Mesendoderm (in vitro differentiated cells): Measurements from ENCODE around the gene ARL14.

Experiments used
- DNase-seq: peaks from one replicate; pipeline ENCODE4 v3.0.0; 2013
- H2AK5ac ChIP-seq: 2 replicates; pipeline ENCODE4 v1.6.1; 2013; ENCODE audit warnings: low read length, inconsistent platforms
- H2BK120ac ChIP-seq: 2 replicates; pipeline ENCODE4 v1.6.1; 2013; ENCODE audit warnings: low read depth, mild to moderate bottlenecking, low read length, moderate library complexity, mixed read lengths
- H2BK15ac ChIP-seq: replicated peaks from 2 replicates; pipeline ENCODE4 v1.6.1; 2013; ENCODE audit warnings: low read depth, mild to moderate bottlenecking, moderate library complexity
- H2BK5ac ChIP-seq: 2 replicates; pipeline ENCODE4 v1.6.1; 2013; ENCODE audit warnings: low read length, inconsistent platforms
- H3K18ac ChIP-seq: 2 replicates; pipeline ENCODE4 v1.6.1; 2013; ENCODE audit warnings: mild to moderate bottlenecking, low read length, mixed read lengths
- H3K23ac ChIP-seq: one replicate; pipeline ENCODE4 v1.6.1; 2013; ENCODE audit warnings: low read length
- H3K27ac ChIP-seq: 2 replicates; pipeline ENCODE4 v1.5.1; 2013; ENCODE audit warnings: low read depth, mild to moderate bottlenecking, inconsistent platforms, low read length, moderate library complexity
- H3K27me3 ChIP-seq: 2 replicates; pipeline ENCODE4 v1.6.1; 2013; ENCODE audit warnings: low read length, control low read depth, mild to moderate bottlenecking, inconsistent platforms; ENCODE audit not compliant: insufficient read depth, poor library complexity
- H3K36me3 ChIP-seq: 2 replicates; pipeline ENCODE4 v1.6.1; 2013; ENCODE audit warnings: low read length, inconsistent platforms; ENCODE audit not compliant: control insufficient read depth, insufficient read depth
- H3K4ac ChIP-seq: one replicate; pipeline ENCODE4 v1.6.1; 2013; ENCODE audit warnings: low read depth, mild to moderate bottlenecking, low read length, moderate library complexity
- H3K4me1 ChIP-seq: 2 replicates; pipeline ENCODE4 v1.6.1; 2013; ENCODE audit warnings: low read depth, low read length, inconsistent platforms; ENCODE audit not compliant: control insufficient read depth
- H3K4me2 ChIP-seq: 2 replicates; pipeline ENCODE4 v1.6.1; 2013; ENCODE audit warnings: low read length
- H3K4me3 ChIP-seq: 2 replicates; pipeline ENCODE4 v1.5.1; 2013; ENCODE audit warnings: mild to moderate bottlenecking, low read length
- H3K56ac ChIP-seq: one replicate; pipeline ENCODE4 v1.6.1; 2013; ENCODE audit warnings: low read length
- H3K79me1 ChIP-seq: 2 replicates; pipeline ENCODE4 v1.6.1; 2013; ENCODE audit warnings: low read length, inconsistent platforms
- H3K79me2 ChIP-seq: 2 replicates; pipeline ENCODE4 v1.6.1; 2013; ENCODE audit warnings: mild to moderate bottlenecking, low read length; ENCODE audit not compliant: control insufficient read depth, insufficient read depth
- H3K9ac ChIP-seq: 2 replicates; pipeline ENCODE4 v1.6.1; 2013; ENCODE audit warnings: low read length, inconsistent platforms
- H4K5ac ChIP-seq: one replicate; pipeline ENCODE4 v1.6.1; 2013; ENCODE audit warnings: low read length
- H4K8ac ChIP-seq: one replicate; pipeline ENCODE4 v1.6.1; 2013; ENCODE audit warnings: low read depth, mild to moderate bottlenecking, control low read depth, low read length, moderate library complexity
- WGBS: extraction: QIAGEN DNeasy Blood & Tissue Kit; methylation state at CpG from one replicate; pipeline ENCODE4 v1.1.7; 2013; ENCODE audit warnings: low lambda C conversion rate, missing lambda C conversion rate; ENCODE audit not compliant: insufficient coverage; ENCODE audit errors: extremely low coverage; 5-methylcytosine and 5-hydroxymethylcytosine counted together

ARL14 gene

GRCh38 chr3:160691962-160692361 lies 15.0 kb downstream of the ARL14 start:
- no CpG with 5 or more reads among the region's 4 CpGs for WGBS
- H3K27ac ChIP-seq, result no peak overlapping the region

GRCh38 chr3:160693191-160693590 lies 16.2 kb downstream of the ARL14 start:
- H3K56ac ChIP-seq, result no peak overlapping the region
- no peaks in the 10 kb centered on the region for H3K79me2 ChIP-seq
- H3K4me3 ChIP-seq, result no peak overlapping the region
- no peak overlapping the region for H2BK5ac ChIP-seq
- H3K18ac ChIP-seq, result no peak overlapping the region
- H3K4ac ChIP-seq, result no peak overlapping the region
- H4K8ac ChIP-seq, result no peak overlapping the region
- no peak for DNase-seq
- no peak overlapping the region for H3K9ac ChIP-seq
- no peaks in the 10 kb centered on the region for H3K36me3 ChIP-seq
- H3K4me2 ChIP-seq, result no peak overlapping the region
- H4K5ac ChIP-seq, result no peak overlapping the region
- no peak overlapping the region for H3K27ac ChIP-seq
- no peak overlapping the region for H3K23ac ChIP-seq
- H3K79me1 ChIP-seq, result no peaks in the 10 kb centered on the region
- no peak overlapping the region for H2BK120ac ChIP-seq
- peaks cover 10% of the 10 kb centered on the region for H3K4me1 ChIP-seq
- no CpG with 5 or more reads among the region's 2 CpGs for WGBS
- no peak overlapping the region for H2BK15ac ChIP-seq
- H3K27me3 ChIP-seq, result no peaks in the 10 kb centered on the region
- no peak overlapping the region for H2AK5ac ChIP-seq

More at GRCh38 chr3:160691962-160692361, 15.0 kb downstream of the ARL14 start:
- no peak overlapping the region for H3K4me2 ChIP-seq
- H2BK120ac ChIP-seq, result no peak overlapping the region
- no peak overlapping the region for H2AK5ac ChIP-seq
- no peak overlapping the region for H4K5ac ChIP-seq
- no peak overlapping the region for H3K23ac ChIP-seq
- no peaks in the 10 kb centered on the region for H3K79me2 ChIP-seq
- H3K9ac ChIP-seq, result no peak overlapping the region
- no peak overlapping the region for H3K4me3 ChIP-seq
- H2BK5ac ChIP-seq, result no peak overlapping the region
- H3K18ac ChIP-seq, result no peak overlapping the region
- no peaks in the 10 kb centered on the region for H3K79me1 ChIP-seq
- no peak overlapping the region for H3K4ac ChIP-seq
- H3K36me3 ChIP-seq, result no peaks in the 10 kb centered on the region
- no peak overlapping the region for H3K56ac ChIP-seq
- H3K27me3 ChIP-seq, result no peaks in the 10 kb centered on the region
- peaks cover 8% of the 10 kb centered on the region for H3K4me1 ChIP-seq
- H4K8ac ChIP-seq, result no peak overlapping the region
- no peak overlapping the region for H2BK15ac ChIP-seq
- DNase-seq, result no peak

GRCh38 chr3:160694345-160694744 lies 17.4 kb downstream of the ARL14 start:
- Histone ChIP-seq H2BK120ac (no peak overlapping the region), H3K79me2 (no peaks in the 10 kb centered on the region), H2BK15ac (no peak overlapping the region), H3K9ac (no peak overlapping the region), H2AK5ac (no peak overlapping the region), H3K36me3 (no peaks in the 10 kb centered on the region), H3K27me3 (no peaks in the 10 kb centered on the region), H4K5ac (no peak overlapping the region), H3K27ac (no peak overlapping the region), H3K23ac (no peak overlapping the region), H2BK5ac (no peak overlapping the region), H3K4me1 (peaks cover 10% of the 10 kb centered on the region), H3K56ac (no peak overlapping the region), H3K4me3 (no peak overlapping the region), H4K8ac (no peak overlapping the region), H3K4ac (no peak overlapping the region), H3K18ac (no peak overlapping the region), H3K79me1 (no peaks in the 10 kb centered on the region), H3K4me2 (no peak overlapping the region)
- peak; percentile 49 for DNase-seq
- WGBS, result no CpG with 5 or more reads among the region's 3 CpGs

GRCh38 chr3:160695003-160695402 lies 18.0 kb downstream of the ARL14 start:
- H3K79me2 ChIP-seq, result no peaks in the 10 kb centered on the region
- no peak overlapping the region for H2BK15ac ChIP-seq
- no peak overlapping the region for H4K5ac ChIP-seq
- H4K8ac ChIP-seq, result no peak overlapping the region
- H3K9ac ChIP-seq, result no peak overlapping the region
- no CpG with 5 or more reads among the region's 8 CpGs for whole genome bisulfite sequencing
- H3K36me3 ChIP-seq, result no peaks in the 10 kb centered on the region
- no peak overlapping the region for H3K18ac ChIP-seq
- no peaks in the 10 kb centered on the region for H3K27me3 ChIP-seq
- H3K23ac ChIP-seq, result no peak overlapping the region
- peaks cover 10% of the 10 kb centered on the region for H3K4me1 ChIP-seq
- H3K27ac ChIP-seq, result no peak overlapping the region
- H2AK5ac ChIP-seq, result peak overlapping the region; percentile 10
- H3K4ac ChIP-seq, result peak overlapping the region; percentile 62
- DNase-seq, result no peak
- H3K79me1 ChIP-seq, result no peaks in the 10 kb centered on the region
- no peak overlapping the region for H3K4me2 ChIP-seq
- no peak overlapping the region for H3K4me3 ChIP-seq
- H2BK120ac ChIP-seq, result no peak overlapping the region
- peak overlapping the region; percentile 67 for H2BK5ac ChIP-seq
- H3K56ac ChIP-seq, result peak overlapping the region; percentile 52

- no CpG with 5 or more reads among the region's 2 CpGs for WGBS
- no peak for DNase-seq
- H3K56ac ChIP-seq, result no peak overlapping the region
- H3K36me3 ChIP-seq, result no peaks in the 10 kb centered on the region
- H4K5ac ChIP-seq, result no peak overlapping the region
- H2BK15ac ChIP-seq, result no peak overlapping the region
- H4K8ac ChIP-seq, result no peak overlapping the region
- no peak overlapping the region for H3K4me3 ChIP-seq
- peaks cover 10% of the 10 kb centered on the region for H3K4me1 ChIP-seq
- no peak overlapping the region for H2BK5ac ChIP-seq
- no peak overlapping the region for H3K4ac ChIP-seq
- no peak overlapping the region for H3K18ac ChIP-seq
- H3K23ac ChIP-seq, result no peak overlapping the region
- no peak overlapping the region for H2AK5ac ChIP-seq
- no peak overlapping the region for H3K9ac ChIP-seq
- no peaks in the 10 kb centered on the region for H3K79me2 ChIP-seq
- H2BK120ac ChIP-seq, result no peak overlapping the region
- no peaks in the 10 kb centered on the region for H3K79me1 ChIP-seq
- no peak overlapping the region for H3K27ac ChIP-seq
- H3K27me3 ChIP-seq, result no peaks in the 10 kb centered on the region
- H3K4me2 ChIP-seq, result no peak overlapping the region
These were observed 19.0 kb downstream of the ARL14 start for GRCh38 chr3:160695915-160696327.

GRCh38 chr3:160697637-160698380 lies 20.8 kb downstream of the ARL14 start:
- Histone ChIP-seq H3K27ac (no peak overlapping the region), H3K4me1 (peaks cover 8% of the 10 kb centered on the region), H3K23ac (no peak overlapping the region), H2BK15ac (no peak overlapping the region), H3K4ac (no peak overlapping the region), H3K79me2 (no peaks in the 10 kb centered on the region), H3K27me3 (no peaks in the 10 kb centered on the region), H2AK5ac (no peak overlapping the region), H4K8ac (no peak overlapping the region), H2BK120ac (no peak overlapping the region), H3K56ac (no peak overlapping the region), H3K36me3 (no peaks in the 10 kb centered on the region), H3K18ac (no peak overlapping the region), H4K5ac (no peak overlapping the region), H3K9ac (no peak overlapping the region), H2BK5ac (no peak overlapping the region), H3K4me2 (no peak overlapping the region), H3K79me1 (no peaks in the 10 kb centered on the region), H3K4me3 (no peak overlapping the region)
- no CpG with 5 or more reads among the region's 1 CpG for WGBS
- peak; percentile 63 for DNase-seq
